CD4-positive, alpha-beta T cell (primary cell): ENCODE results near the gene PPIE. TPM values are rescaled to one million over a fixed set of nuclear protein-coding genes. Genes with fewer than 3 reads are reported as not detected.
"Not testable (repeated sequence)": the region's sequence is repeated elsewhere in the genome, so short reads cannot be mapped to it uniquely, and the experiment has no call there.

ENCODE experiments used
- ATAC-seq: fragments of 200-7000 bp; cut with Tn5 transposase; one replicate; pipeline ENCODE4 v1.10.0; 2022; ENCODE audit warnings: mild to moderate bottlenecking; ENCODE audit not compliant: poor library complexity
- CTCF ChIA-PET: fragments of 350-600 bp; sonication (Branson Sonifier 250); formaldehyde crosslinking; loops from one replicate; lab custom pipeline; 2021; ENCODE audit warnings: antibody characterized with exemption, inconsistent platforms; lab: Charles Lee
- POLR2A ChIA-PET: fragments of 350-600 bp; sonication (Branson Sonifier 250); formaldehyde crosslinking; loops from one replicate; lab custom pipeline; 2021; ENCODE audit warnings: antibody characterized with exemption, inconsistent platforms; lab: Charles Lee
- DNase-seq, 14 experiments: peaks; one replicate each; pipeline ENCODE4 v3.0.0-alpha.2; 2013 to 2020; ENCODE audit warnings: mixed read lengths in 2 of 14
- H3K27ac ChIP-seq, 2 donors: one replicate each; pipeline versions ENCODE4 v1.5.1 to v1.7.0; 2013; ENCODE audit warnings: low read length in 2 of 2, low read depth in 1 of 2, mild to moderate bottlenecking in 1 of 2
- H3K27me3 ChIP-seq, 2 experiments: 1 replicate in 1 of 2; 2 replicates in 1 of 2; pipeline versions ENCODE4 v1.6.1 to v1.7.0; 2013; ENCODE audit warnings: low read length in 2 of 2, control low read depth in 1 of 2, mild to moderate bottlenecking in 1 of 2, moderate library complexity in 1 of 2; ENCODE audit not compliant: insufficient read depth in 2 of 2, control insufficient read depth in 1 of 2
- H3K36me3 ChIP-seq: one replicate; pipeline ENCODE4 v1.6.1; 2013; ENCODE audit warnings: low read length, control low read depth; ENCODE audit not compliant: insufficient read depth
- H3K4me1 ChIP-seq: one replicate; pipeline ENCODE4 v1.6.1; 2013; ENCODE audit warnings: low read length, control low read depth; ENCODE audit not compliant: insufficient read depth
- H3K4me3 ChIP-seq: one replicate; pipeline ENCODE4 v1.5.1; 2013; ENCODE audit warnings: mild to moderate bottlenecking, low read length, moderate library complexity
- H3K9me3 ChIP-seq, 2 experiments: 1 replicate in 1 of 2; 2 replicates in 1 of 2; pipeline versions ENCODE4 v1.6.1 to v1.7.0; 2013; ENCODE audit warnings: low read length in 2 of 2, mild to moderate bottlenecking in 2 of 2, control low read depth in 1 of 2, moderate library complexity in 1 of 2; ENCODE audit not compliant: control insufficient read depth in 1 of 2, insufficient read depth in 1 of 2
- H3K27ac Mint-ChIP-seq: one replicate; pipeline ENCODE4 v1.8.0; 2020; ENCODE audit warnings: mixed read lengths
- H3K27me3 Mint-ChIP-seq: one replicate; pipeline ENCODE4 v1.8.0; 2021; ENCODE audit warnings: mixed read lengths
- H3K36me3 Mint-ChIP-seq: one replicate; pipeline ENCODE4 v1.8.0; 2021; ENCODE audit warnings: low read depth, mixed read lengths
- H3K4me1 Mint-ChIP-seq: one replicate; pipeline ENCODE4 v1.8.0; 2021; ENCODE audit warnings: low read depth, mixed read lengths
- H3K4me3 Mint-ChIP-seq: one replicate; pipeline ENCODE4 v1.8.0; 2020; ENCODE audit warnings: mild to moderate bottlenecking, mixed read lengths
- H3K9me3 Mint-ChIP-seq: one replicate; pipeline ENCODE4 v1.8.0; 2020; ENCODE audit warnings: mixed read lengths
- intact Hi-C, 2 experiments: fragments of 100-400 bp; cut with DNase I in 1 of 2; cut with micrococcal nuclease in 1 of 2; formaldehyde crosslinking; loops; one replicate each; pipeline versions ENCODE4 v1.15.1 to v1.9.0; 2023 to 2025; cut with DNase I, micrococcal nuclease
- total RNA-seq, 174 experiments: library from RNA in 2 of 174; stranded (reverse) in 2 of 174; gene quantifications; one replicate each; pipeline ENCODE4 v1.2.3 and lab custom pipeline; 2021 to 2026
- TF ChIP-seq, protein P1 (sequence below): fragments of 200-600 bp; IDR thresholded peaks from one replicate; pipeline ENCODE4 v1.8.0; 2022; ENCODE audit warnings: antibody characterized with exemption, mild to moderate bottlenecking

PPIE gene
- total RNA-seq, 2 experiments from 2014 or later = 45.0 to 46.7 TPM

DNA sequence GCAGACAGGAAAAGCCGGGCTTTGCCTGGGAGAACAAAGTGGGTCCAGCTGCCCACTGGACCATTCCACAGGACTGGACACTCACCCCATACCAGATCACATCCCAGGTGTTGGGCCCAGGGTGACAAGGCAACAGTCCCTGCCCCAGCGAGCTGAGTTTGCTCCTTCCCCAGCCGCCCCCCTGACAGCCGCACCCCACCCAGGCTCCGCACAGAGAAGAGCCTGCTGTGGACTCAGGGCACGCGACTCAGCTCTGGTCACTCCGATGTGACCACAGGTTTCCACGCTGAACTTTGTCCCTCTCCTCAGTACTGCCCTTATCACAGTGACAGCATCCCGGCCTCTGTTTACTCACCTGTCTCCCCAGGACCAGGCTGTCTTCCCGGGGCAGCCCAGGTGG lies 48.8 kb downstream of the PPIE start:
- Histone ChIP-seq H3K9me3 (no peaks in the 10 kb centered on the region), H3K36me3 (no peaks in the 10 kb centered on the region), H3K27me3 (peaks cover 6% of the 10 kb centered on the region in 2 experiments), H3K27ac (no peak overlapping the region), H3K4me3 (no peak overlapping the region), H3K4me1 (peaks cover 14% of the 10 kb centered on the region)
- no peak for ATAC-seq
- TF ChIP-seq, protein P1, sequence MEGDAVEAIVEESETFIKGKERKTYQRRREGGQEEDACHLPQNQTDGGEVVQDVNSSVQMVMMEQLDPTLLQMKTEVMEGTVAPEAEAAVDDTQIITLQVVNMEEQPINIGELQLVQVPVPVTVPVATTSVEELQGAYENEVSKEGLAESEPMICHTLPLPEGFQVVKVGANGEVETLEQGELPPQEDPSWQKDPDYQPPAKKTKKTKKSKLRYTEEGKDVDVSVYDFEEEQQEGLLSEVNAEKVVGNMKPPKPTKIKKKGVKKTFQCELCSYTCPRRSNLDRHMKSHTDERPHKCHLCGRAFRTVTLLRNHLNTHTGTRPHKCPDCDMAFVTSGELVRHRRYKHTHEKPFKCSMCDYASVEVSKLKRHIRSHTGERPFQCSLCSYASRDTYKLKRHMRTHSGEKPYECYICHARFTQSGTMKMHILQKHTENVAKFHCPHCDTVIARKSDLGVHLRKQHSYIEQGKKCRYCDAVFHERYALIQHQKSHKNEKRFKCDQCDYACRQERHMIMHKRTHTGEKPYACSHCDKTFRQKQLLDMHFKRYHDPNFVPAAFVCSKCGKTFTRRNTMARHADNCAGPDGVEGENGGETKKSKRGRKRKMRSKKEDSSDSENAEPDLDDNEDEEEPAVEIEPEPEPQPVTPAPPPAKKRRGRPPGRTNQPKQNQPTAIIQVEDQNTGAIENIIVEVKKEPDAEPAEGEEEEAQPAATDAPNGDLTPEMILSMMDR = no peak
- ChIA-PET CTCF (interaction anchor here (1.4 kb wide), 1 partner anchor 12 kb away, joined by 3 read pairs; no protein-coding TSS in a partner anchor), POLR2A (no interaction called here)
- no peak for DNase-seq
- Mint-ChIP-seq H3K36me3 (no peaks in the 10 kb centered on the region), H3K4me3 (peak overlapping the region; percentile 49), H3K9me3 (no peaks in the 10 kb centered on the region), H3K4me1 (peaks cover 5% of the 10 kb centered on the region), H3K27ac (no peak overlapping the region), H3K27me3 (peaks cover 39% of the 10 kb centered on the region)
- intact Hi-C loops = no loop called here

DNA sequence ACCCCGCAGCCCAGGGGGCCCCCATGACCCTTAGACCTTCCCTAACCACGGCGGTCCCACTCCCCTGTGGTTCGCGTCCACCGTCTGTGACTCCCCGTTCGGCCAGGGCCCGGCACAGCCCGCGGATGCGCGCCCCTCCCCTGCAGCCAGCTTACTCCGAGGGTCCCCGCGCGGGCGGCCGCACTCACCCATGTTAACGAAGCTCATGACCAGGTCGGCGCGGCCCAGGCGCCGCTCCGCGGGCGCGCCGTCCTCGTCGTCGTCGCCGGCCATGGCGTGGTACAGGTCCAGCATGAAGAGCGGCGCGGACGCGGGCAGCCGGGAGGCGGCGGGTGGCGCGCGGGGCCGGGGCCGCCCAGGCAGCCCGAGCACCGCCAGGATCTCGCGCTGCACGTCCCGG lies 49.3 kb downstream of the PPIE start:
- H3K4me3 ChIP-seq, H3K4me3 Mint-ChIP-seq, POLR2A ChIA-PET, H3K9me3 Mint-ChIP-seq, ATAC-seq, H3K27ac Mint-ChIP-seq, H3K4me1 Mint-ChIP-seq, H3K9me3 ChIP-seq, intact Hi-C loops, DNase-seq, H3K27me3 ChIP-seq, H3K27ac ChIP-seq, H3K36me3 Mint-ChIP-seq, H3K36me3 ChIP-seq: not testable (repeated sequence)
- CTCF ChIA-PET = interaction anchor here (1.4 to 2.8 kb wide), 2 partner anchors 11 to 12 kb away, joined by 3 to 14 read pairs; no protein-coding TSS in a partner anchor
- peaks cover 44% of the 10 kb centered on the region for H3K27me3 Mint-ChIP-seq
- H3K4me1 ChIP-seq = peaks cover 15% of the 10 kb centered on the region

DNA sequence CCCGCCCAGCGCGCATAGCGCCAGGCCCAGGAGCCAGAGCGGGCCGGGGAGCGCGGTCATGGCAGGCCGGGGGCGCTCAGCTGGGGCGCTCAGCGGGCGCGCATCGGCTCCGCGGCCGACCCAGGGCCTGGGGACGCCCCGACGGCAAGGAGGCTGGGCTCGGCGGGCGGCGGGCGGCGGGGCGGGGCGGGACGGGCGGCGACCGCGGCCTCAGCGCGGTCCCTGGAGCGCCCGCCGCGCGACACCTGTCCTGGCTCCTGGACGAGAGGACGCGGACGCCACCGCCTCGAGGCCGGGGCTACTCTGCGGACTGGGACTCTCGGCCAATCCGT lies 49.7 kb downstream of the PPIE start:
- Mint-ChIP-seq H3K27ac (no peak overlapping the region), H3K27me3 (peaks cover 48% of the 10 kb centered on the region), H3K4me1 (peaks cover 5% of the 10 kb centered on the region), H3K36me3 (no peaks in the 10 kb centered on the region), H3K4me3 (no peak overlapping the region), H3K9me3 (no peaks in the 10 kb centered on the region)
- Histone ChIP-seq H3K9me3 (no peaks in the 10 kb centered on the region), H3K27ac (no peak overlapping the region), H3K27me3 (peaks cover 6% of the 10 kb centered on the region in 2 experiments), H3K4me3 (peak overlapping the region; percentile 29), H3K36me3 (no peaks in the 10 kb centered on the region), H3K4me1 (peaks cover 15% of the 10 kb centered on the region)
- TF ChIP-seq, protein P1 = no peak
- intact Hi-C loops = no loop called here
- ATAC-seq (peak; percentile 23), DNase-seq (peak in 1 of 14 experiments; percentile 33)
- ChIA-PET POLR2A (no interaction called here), CTCF (interaction anchor here (2.8 kb wide), 1 partner anchor 11 kb away, joined by 14 read pairs; no protein-coding TSS in a partner anchor)
